GM12864 (cell line): ENCODE data around the gene DHRS13.
A peak's percentile ranks its signal among the peaks of the same experiment; 100 is the strongest.
"Not testable (repeated sequence)": the region's sequence is repeated elsewhere in the genome, so short reads cannot be mapped to it uniquely, and the experiment has no call there.

Source experiments
- DNase-seq: peaks from one replicate; pipeline ENCODE4 v3.0.0-alpha.2; 2011; ENCODE audit warnings: low read depth
- H3K4me3 ChIP-seq: 2 replicates; pipeline ENCODE4 v1.5.1; 2011; ENCODE audit warnings: mild to moderate bottlenecking, low read depth, low read length, control low read depth
- CTCF ChIP-seq: IDR thresholded peaks from 2 replicates; pipeline ENCODE4 v1.5.1; 2011; ENCODE audit warnings: low read depth, mild to moderate bottlenecking, moderate library complexity, low read length, control low read depth, inconsistent platforms; ENCODE audit errors: missing control alignments

DHRS13 gene

GRCh38 chr17:28882154-28882895 is 20.6 kb downstream of the DHRS13 start:
- no peak overlapping the region for H3K4me3 ChIP-seq
- TF ChIP-seq CTCF = no peak
- DNase-seq = no peak

GRCh38 chr17:28881533-28882056 is 21.3 kb downstream of the DHRS13 start:
- DNase-seq = no peak
- no peak overlapping the region for H3K4me3 ChIP-seq
- no peak for TF ChIP-seq CTCF

- no peak overlapping the region for H3K4me3 ChIP-seq
- no peak for TF ChIP-seq CTCF
- DNase-seq = no peak
Observed at GRCh38 chr17:28880572-28880945, 22.3 kb downstream of the DHRS13 start.

GRCh38 chr17:28879886-28880571 is 22.9 kb downstream of the DHRS13 start:
- no peak for DNase-seq
- no peak for TF ChIP-seq CTCF
- H3K4me3 ChIP-seq = no peak overlapping the region

GRCh38 chr17:28878981-28879380 is 23.9 kb downstream of the DHRS13 start:
- TF ChIP-seq CTCF = peak; percentile 65
- no peak overlapping the region for H3K4me3 ChIP-seq
- no peak for DNase-seq

- no peak for DNase-seq
- no peak overlapping the region for H3K4me3 ChIP-seq
- TF ChIP-seq CTCF = no peak
Observed at GRCh38 chr17:28878158-28878910, 24.5 kb downstream of the DHRS13 start.

- not testable (repeated sequence) for H3K4me3 ChIP-seq, DNase-seq
Observed at GRCh38 chr17:28877150-28877711, 25.6 kb downstream of the DHRS13 start.
